Hematopoietic multipotent progenitor cell treated with erythropoietin and hydrocortisone succinate and interleukin-3 and kit ligand, for 4 days (in vitro differentiated cells): ENCODE results near the gene GATC.
"Not testable (repeated sequence)": the region's sequence is repeated elsewhere in the genome, so short reads cannot be mapped to it uniquely, and the experiment has no call there.

Source experiments
- DNase-seq: peaks from one replicate; pipeline ENCODE4 v3.0.0-alpha.2; 2015

Gene GATC

GRCh38 chr12:120437735-120438494, 8.3 kb upstream of the GATC start, which contains the start of gene COX6A1:
Gene COX6A1, plus strand, starts transcription at chr12:120438113. Its CDS starts 14 bp downstream, at chr12:120438127.
- DNase-seq: peak; percentile 100

- no peak for DNase-seq
These were observed 7.6 kb upstream of the GATC start for GRCh38 chr12:120438495-120439198.

GRCh38 chr12:120439646-120440247, 6.5 kb upstream of the GATC start:
- DNase-seq: peak; percentile 94

GRCh38 chr12:120444676-120445075, 1.6 kb upstream of the GATC start:
- DNase-seq: no peak

- not testable (repeated sequence) for DNase-seq
These were observed 567 bp downstream of the GATC start for GRCh38 chr12:120446844-120447178.

- DNase-seq: no peak
These were observed 1.7 kb downstream of the GATC start for GRCh38 chr12:120447992-120448391.

GRCh38 chr12:120452524-120452923, 6.3 kb downstream of the GATC start:
- not testable (repeated sequence) for DNase-seq

- DNase-seq: no peak
These were observed 7.0 kb downstream of the GATC start for GRCh38 chr12:120453060-120453750.

- DNase-seq: peak; percentile 76
These were observed 7.7 kb downstream of the GATC start for GRCh38 chr12:120453977-120454376.

GRCh38 chr12:120455302-120455701, 9.1 kb downstream of the GATC start:
- DNase-seq: no peak

- DNase-seq: peak; percentile 74
These were observed 10.9 kb downstream of the GATC start for GRCh38 chr12:120457133-120457532.

- DNase-seq: no peak
These were observed 13.9 kb downstream of the GATC start for GRCh38 chr12:120460157-120460556.

GRCh38 chr12:120462099-120462640, 15.9 kb downstream of the GATC start:
- no peak for DNase-seq

- no peak for DNase-seq
These were observed 17.5 kb downstream of the GATC start for GRCh38 chr12:120463712-120464111.

- no peak for DNase-seq
These were observed 19.5 kb downstream of the GATC start for GRCh38 chr12:120465756-120466155.

- peak; percentile 83 for DNase-seq
These were observed 20.5 kb downstream of the GATC start for GRCh38 chr12:120466560-120467315.

- DNase-seq: no peak
These were observed 21.2 kb downstream of the GATC start for GRCh38 chr12:120467439-120467838.

GRCh38 chr12:120468325-120468820, 22.1 kb downstream of the GATC start:
- peak; percentile 59 for DNase-seq

GRCh38 chr12:120468821-120469449, 22.7 kb downstream of the GATC start:
- DNase-seq: peak; percentile 71

GRCh38 chr12:120469450-120470149, 23.4 kb downstream of the GATC start, which contains the start of gene SRSF9:
Gene SRSF9, minus strand, starts transcription at chr12:120469748. Its CDS starts 139 bp downstream, at chr12:120469609.
- DNase-seq: peak; percentile 98
